ENCODE measurements around the gene XIRP2. TPM values are rescaled to one million over a fixed set of nuclear protein-coding genes. Genes with fewer than 3 reads are reported as not detected.

Gene XIRP2
- polyA plus RNA-seq, 1 experiment: 0.43 TPM

- ChIA-PET POLR2A (no interaction called here), CTCF (no interaction called here)
- no peak for TF ChIP-seq CTCF (IDR thresholded peaks at IDR 0.05; ENCODE audit: low read depth, low read length)
- H3K4me3 ChIP-seq (ENCODE audit: low read depth, low read length): no peak overlapping the region
- no peak for DNase-seq (ENCODE audit: low read depth, low spot score)
- no peak overlapping the region for H3K27ac ChIP-seq (ENCODE audit: low read depth, low read length)
- no peaks in the 10 kb centered on the region for H3K27me3 ChIP-seq (ENCODE audit: control insufficient read depth, insufficient read depth, low read length)
- H3K9me3 ChIP-seq (ENCODE audit: control insufficient read depth, insufficient read depth, low read length): no peaks in the 10 kb centered on the region
Observed at GRCh38 chr2:166924967-166925366, 36.7 kb downstream of the XIRP2 start.

GRCh38 chr2:166926657-166927056, 38.4 kb downstream of the XIRP2 start:
- ChIA-PET CTCF (no interaction called here), POLR2A (no interaction called here)
- Histone ChIP-seq H3K9me3 (ENCODE audit: control insufficient read depth, insufficient read depth, low read length) (no peaks in the 10 kb centered on the region), H3K27me3 (ENCODE audit: control insufficient read depth, insufficient read depth, low read length) (no peaks in the 10 kb centered on the region), H3K4me3 (ENCODE audit: low read depth, low read length) (no peak overlapping the region), H3K27ac (ENCODE audit: low read depth, low read length) (no peak overlapping the region)
- TF ChIP-seq CTCF (IDR thresholded peaks at IDR 0.05; ENCODE audit: low read depth, low read length): no peak
- DNase-seq (ENCODE audit: low read depth, low spot score): peak; percentile 23

GRCh38 chr2:166932032-166932431, 43.8 kb downstream of the XIRP2 start:
- POLR2A ChIA-PET: no interaction called here

GRCh38 chr2:166934817-166935216, 46.5 kb downstream of the XIRP2 start:
- no peak overlapping the region for H3K4me3 ChIP-seq (ENCODE audit: low read depth, low read length)
- CTCF ChIA-PET: no interaction called here
- no peak for TF ChIP-seq CTCF (IDR thresholded peaks at IDR 0.05; ENCODE audit: low read depth, low read length)
- H3K9me3 ChIP-seq (ENCODE audit: control insufficient read depth, insufficient read depth, low read length): no peaks in the 10 kb centered on the region
- H3K27me3 ChIP-seq (ENCODE audit: control insufficient read depth, insufficient read depth, low read length): no peaks in the 10 kb centered on the region
- POLR2A ChIA-PET: no interaction called here
- no peak for DNase-seq (ENCODE audit: low read depth, low spot score)
- H3K27ac ChIP-seq (ENCODE audit: low read depth, low read length): no peak overlapping the region

More at GRCh38 chr2:166932032-166932431, 43.8 kb downstream of the XIRP2 start:
- H3K4me3 ChIP-seq (ENCODE audit: low read depth, low read length): no peak overlapping the region
- CTCF ChIA-PET: interaction anchor here (0.7 kb wide), 1 partner anchor 317 kb away, joined by 3 read pairs; no protein-coding TSS in a partner anchor
- no peaks in the 10 kb centered on the region for H3K27me3 ChIP-seq (ENCODE audit: control insufficient read depth, insufficient read depth, low read length)
- no peaks in the 10 kb centered on the region for H3K9me3 ChIP-seq (ENCODE audit: control insufficient read depth, insufficient read depth, low read length)
- no peak for DNase-seq (ENCODE audit: low read depth, low spot score)
- no peak overlapping the region for H3K27ac ChIP-seq (ENCODE audit: low read depth, low read length)
- no peak for TF ChIP-seq CTCF (IDR thresholded peaks at IDR 0.05; ENCODE audit: low read depth, low read length)

- DNase-seq (ENCODE audit: low read depth, low spot score): no peak
- ChIA-PET CTCF (no interaction called here), POLR2A (no interaction called here)
- H3K9me3 ChIP-seq (ENCODE audit: control insufficient read depth, insufficient read depth, low read length): no peaks in the 10 kb centered on the region
- no peak for TF ChIP-seq CTCF (IDR thresholded peaks at IDR 0.05; ENCODE audit: low read depth, low read length)
- H3K27ac ChIP-seq (ENCODE audit: low read depth, low read length): no peak overlapping the region
- H3K27me3 ChIP-seq (ENCODE audit: control insufficient read depth, insufficient read depth, low read length): no peaks in the 10 kb centered on the region
- H3K4me3 ChIP-seq (ENCODE audit: low read depth, low read length): no peak overlapping the region
Observed at GRCh38 chr2:166942377-166942776, 54.1 kb downstream of the XIRP2 start.
